AG10803 (cell line): ENCODE data around the gene MTHFS.
"Not testable (repeated sequence)": the region's sequence is repeated elsewhere in the genome, so short reads cannot be mapped to it uniquely, and the experiment has no call there.

Experiments used
- DNase-seq: peaks from one replicate; pipeline ENCODE4 v3.0.0; 2010; ENCODE audit warnings: low read depth
- H3K4me3 ChIP-seq: 2 replicates; pipeline ENCODE4 v1.5.1; 2011; ENCODE audit warnings: mild to moderate bottlenecking, low read length, control low read depth
- TF ChIP-seq, protein P1 (sequence below): conservative IDR thresholded peaks from 2 replicates; pipeline ENCODE4 v1.5.1; 2011; ENCODE audit warnings: mild to moderate bottlenecking, low read length, control low read depth, inconsistent platforms

Gene MTHFS

DNA sequence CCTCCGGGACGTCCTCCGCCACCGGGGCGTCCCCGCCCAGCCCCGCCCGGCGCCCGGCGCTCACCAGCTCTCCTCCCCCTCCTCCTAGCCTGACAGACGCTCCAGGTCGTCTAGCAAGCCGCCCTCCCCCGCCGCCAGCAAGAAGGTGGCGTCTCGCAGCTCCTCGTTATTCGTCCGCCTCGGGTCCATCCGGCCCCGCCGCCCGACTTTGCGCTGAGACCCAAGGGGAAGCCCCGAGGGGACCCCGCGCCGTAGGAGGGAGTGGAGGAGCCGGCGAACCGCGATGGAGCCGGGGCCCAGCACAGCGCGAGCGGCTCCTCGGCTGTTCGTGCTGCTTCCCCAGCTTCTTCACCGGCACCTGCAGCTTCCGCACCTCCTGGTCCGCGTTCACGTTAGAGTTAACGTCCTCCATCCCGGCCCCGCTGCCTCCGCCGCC, 26.3 kb upstream of the MTHFS start:
- peak; percentile 34 for DNase-seq
- TF ChIP-seq, protein P1, sequence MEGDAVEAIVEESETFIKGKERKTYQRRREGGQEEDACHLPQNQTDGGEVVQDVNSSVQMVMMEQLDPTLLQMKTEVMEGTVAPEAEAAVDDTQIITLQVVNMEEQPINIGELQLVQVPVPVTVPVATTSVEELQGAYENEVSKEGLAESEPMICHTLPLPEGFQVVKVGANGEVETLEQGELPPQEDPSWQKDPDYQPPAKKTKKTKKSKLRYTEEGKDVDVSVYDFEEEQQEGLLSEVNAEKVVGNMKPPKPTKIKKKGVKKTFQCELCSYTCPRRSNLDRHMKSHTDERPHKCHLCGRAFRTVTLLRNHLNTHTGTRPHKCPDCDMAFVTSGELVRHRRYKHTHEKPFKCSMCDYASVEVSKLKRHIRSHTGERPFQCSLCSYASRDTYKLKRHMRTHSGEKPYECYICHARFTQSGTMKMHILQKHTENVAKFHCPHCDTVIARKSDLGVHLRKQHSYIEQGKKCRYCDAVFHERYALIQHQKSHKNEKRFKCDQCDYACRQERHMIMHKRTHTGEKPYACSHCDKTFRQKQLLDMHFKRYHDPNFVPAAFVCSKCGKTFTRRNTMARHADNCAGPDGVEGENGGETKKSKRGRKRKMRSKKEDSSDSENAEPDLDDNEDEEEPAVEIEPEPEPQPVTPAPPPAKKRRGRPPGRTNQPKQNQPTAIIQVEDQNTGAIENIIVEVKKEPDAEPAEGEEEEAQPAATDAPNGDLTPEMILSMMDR = no peak
- H3K4me3 ChIP-seq = peak overlapping the region; percentile 89

DNA sequence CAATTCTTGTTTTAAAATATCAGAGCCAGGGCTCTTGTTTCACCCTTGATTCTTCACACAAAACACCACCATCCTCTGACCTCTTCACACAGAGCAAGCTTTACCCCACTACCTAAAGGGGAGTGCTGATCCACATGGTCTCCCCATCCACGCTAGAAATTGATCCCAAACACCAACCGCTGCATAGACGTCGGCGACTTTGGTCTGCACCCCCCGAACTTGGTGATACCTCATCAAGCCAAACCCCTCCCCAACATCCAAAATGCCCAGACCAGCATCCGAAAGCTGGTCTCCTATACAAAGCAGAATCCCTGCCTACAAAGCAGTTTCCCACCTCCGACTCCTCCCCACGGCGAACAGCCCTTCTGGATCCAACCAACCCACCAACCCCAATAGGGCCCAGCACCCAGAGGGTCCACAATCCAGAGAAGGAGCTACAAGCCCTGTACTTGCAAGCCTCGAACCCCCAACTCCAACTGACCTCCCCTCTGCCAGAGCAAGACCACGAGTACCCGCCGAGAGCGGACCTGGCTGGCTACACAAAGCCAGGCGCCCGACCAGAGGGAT, 25.8 kb upstream of the MTHFS start:
- TF ChIP-seq, protein P1 = no peak
- DNase-seq = no peak
- H3K4me3 ChIP-seq = peak overlapping the region; percentile 89

DNA sequence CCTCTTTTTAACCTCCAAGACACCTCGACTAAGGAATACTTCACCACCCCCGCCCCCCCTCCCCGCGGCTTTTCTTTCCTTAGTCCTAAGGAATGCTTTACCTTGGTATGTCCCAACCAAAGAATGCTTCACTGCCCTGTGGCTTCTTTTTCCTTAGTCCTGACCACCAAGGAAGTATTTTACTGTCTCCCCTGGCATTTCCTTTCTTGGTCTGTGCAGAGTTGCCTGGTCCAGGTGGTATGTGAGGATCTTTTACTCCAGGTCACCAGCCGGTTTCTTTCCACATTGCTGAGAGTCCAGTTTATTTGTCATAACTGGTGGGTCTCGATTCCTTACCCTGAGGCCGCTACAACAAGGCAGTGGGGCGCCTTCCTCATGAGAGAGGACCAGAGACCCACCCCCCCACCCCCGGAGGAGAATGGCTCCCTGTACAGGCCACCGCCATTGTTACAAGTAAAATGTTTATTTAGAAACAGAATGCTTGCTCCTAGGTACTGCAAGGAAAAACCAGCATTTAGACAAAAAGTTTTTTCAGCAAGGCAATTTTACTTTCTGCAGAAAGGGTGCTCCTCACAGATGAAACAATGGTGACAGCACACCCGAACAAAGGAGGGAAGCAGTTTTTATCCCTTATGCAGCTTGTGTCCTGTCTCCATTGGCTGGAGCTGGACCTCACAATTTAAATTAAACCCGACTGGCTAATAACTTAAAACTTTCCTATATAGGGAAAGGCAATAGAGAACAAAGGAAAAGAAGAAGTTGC, 23.1 kb upstream of the MTHFS start:
- TF ChIP-seq, protein P1 = no peak
- no peak overlapping the region for H3K4me3 ChIP-seq
- DNase-seq = no peak

DNA sequence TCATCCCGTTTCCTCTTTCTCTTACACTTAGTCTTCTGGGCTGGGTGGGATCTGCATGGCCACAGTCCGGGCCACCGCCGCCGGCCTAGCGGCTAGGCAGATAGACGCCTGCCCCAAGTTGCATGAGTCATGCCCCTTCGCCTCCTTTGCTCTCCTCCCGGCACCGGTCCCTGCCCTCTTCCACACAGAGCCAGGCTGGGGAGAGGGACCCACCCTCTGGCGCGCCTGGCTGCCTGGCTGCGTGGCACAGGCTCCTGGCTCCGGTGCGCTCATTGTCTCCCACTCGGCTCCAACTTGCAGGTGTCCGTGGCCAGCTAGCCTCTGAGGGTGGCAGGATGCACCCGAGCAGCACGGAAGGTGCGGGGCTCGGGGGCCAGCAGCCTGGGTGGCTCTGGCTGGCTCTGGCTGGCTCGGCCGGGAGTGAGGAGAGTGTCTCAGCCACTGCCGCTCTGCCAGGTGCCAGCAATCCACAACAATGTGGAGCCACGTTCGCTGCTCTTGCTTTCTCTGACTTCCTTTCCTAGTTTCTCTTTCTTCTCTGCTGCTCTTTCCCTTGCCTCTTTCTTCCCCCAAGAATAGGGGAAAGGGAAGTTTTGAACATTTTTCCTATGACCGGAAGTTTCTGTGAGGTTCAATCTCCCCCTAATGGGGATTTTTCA, 22.4 kb upstream of the MTHFS start:
- TF ChIP-seq, protein P1 = no peak

DNA sequence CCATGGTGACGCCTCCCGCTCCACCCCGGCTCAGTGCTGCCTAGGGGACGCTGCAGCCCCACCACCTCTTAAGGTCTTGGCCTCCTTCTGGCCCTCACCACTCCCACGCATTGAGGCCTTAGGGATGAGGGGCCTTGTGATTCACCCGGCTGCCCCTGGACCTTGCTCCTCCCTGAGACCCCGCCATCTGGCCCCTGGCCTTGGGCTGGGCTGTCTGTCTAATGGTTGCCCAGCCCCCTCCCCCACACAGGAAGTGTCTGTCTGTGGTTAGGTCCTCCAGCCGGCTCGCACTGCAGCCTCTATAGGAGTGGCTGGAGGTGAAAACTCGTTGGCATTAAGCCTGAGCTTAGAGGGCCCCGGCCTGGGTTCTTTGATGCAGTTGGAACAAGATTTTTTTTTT, 21.5 kb upstream of the MTHFS start:
- H3K4me3 ChIP-seq = no peak overlapping the region
- no peak for DNase-seq
- TF ChIP-seq, protein P1 = no peak

More for the DNA sequence above, 22.4 kb upstream of the MTHFS start:
- no peak for DNase-seq
- no peak overlapping the region for H3K4me3 ChIP-seq

DNA sequence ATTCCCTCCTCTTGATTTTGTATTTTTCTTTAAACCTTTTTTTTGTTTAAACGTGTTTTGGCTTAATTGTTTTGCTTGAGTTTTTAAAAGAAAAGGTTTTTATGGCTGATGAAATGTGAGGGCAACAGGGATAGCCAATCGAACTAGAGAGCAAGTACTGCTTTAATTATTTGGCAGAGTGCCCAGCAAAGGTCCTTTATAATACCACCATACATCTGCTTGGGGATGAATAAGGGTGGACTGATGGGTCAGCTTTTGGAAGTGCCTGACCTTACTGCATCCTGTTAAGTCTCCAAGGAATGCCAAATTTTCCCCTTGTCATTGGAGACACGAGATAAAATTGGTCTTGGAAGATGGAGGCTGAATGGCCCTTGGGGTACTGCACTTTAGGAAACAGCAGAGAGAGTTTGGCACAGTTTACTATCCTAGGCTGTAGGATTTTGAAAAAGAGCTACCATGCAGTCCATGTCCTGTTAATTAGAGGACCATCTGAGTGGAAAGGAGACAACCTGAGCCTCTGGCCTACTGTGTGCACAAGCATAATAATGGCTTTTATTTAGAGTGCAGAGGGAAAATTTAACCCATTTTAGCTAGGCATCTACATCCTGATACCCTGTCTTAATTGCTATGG, 19.8 kb upstream of the MTHFS start:
- TF ChIP-seq, protein P1 = no peak
- H3K4me3 ChIP-seq = no peak overlapping the region
- DNase-seq = no peak

DNA sequence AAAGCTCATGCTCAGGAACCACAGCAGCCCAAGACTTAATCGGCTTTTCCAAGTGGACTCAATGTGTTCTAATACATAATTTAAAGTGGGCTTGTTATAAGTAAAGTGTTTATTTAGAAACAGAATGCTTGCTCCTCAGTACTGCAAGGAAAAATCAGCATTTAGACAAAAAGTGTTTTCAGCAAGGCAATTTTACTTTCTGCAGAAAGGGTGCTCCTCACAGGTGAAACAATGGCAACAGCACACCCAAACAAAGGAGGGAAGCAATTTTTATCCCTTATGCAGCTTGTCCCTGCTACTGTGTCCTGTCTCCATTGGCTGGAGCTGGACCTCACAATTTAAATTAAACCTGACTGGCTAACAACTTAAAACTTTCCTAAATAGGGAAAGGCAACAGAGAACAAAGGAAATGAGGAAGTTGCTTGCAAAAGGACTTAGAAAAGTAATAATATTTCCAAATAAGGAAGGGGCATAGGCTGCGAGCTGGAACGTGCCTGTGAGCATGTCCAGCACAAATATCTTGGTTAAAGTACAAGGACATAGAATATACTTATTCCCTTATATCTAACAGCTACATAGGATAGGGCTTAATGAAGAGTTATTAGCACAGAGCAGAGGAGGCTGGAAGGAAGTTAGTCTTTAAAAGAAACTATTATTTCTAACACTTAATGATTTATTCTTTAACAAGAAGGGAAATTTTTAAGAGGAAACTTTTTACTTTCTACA, 19.1 kb upstream of the MTHFS start:
- DNase-seq, H3K4me3 ChIP-seq: not testable (repeated sequence)
